GM10847 (cell line): ENCODE measurements around the gene ACTN2.

Experiments used
- POLR2A ChIP-seq: IDR thresholded peaks from 2 replicates; pipeline ENCODE4 v1.6.1; 2011; ENCODE audit not compliant: insufficient read length; ENCODE audit errors: extremely low read depth

The ACTN2 gene

DNA sequence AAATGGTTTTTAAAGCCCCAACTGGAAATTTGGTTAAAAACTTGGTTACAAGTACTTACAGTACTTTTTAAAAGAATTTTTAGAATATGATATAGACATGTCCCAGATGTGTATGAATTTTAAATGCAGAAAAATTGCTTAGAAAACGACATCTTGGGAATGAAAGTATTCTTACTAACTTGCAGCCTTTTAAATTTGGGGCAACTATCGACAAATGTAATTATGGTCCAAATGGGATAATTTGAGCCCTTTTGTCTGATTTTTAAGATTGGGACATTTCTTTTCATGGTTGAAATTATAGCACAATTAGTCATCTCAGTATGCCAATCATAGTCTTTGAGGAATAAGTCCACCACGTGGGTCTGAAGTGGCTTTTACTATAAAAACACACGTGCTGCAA lies 65.6 kb downstream of the ACTN2 start:
- no peak for TF ChIP-seq POLR2A

DNA sequence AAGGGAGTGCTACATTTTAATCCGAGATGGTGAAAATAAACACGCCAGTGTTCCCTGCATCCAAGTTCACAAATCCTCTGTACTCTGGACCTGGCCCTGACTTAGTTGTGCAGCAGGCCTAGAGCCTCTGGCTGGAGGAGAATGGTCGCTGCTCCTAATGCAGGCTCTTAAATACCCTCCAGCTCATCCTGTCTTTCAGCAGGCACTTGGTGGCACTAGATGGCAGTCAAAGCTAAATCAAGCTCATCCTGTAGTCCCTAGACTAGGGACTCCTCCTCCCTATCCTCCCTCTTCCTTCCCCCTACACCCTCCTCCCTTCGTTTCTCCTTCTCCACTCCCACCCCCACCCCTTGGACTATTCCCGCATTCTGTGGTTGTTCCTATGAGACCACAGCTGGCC lies 67.2 kb downstream of the ACTN2 start:
- TF ChIP-seq POLR2A: no peak

DNA sequence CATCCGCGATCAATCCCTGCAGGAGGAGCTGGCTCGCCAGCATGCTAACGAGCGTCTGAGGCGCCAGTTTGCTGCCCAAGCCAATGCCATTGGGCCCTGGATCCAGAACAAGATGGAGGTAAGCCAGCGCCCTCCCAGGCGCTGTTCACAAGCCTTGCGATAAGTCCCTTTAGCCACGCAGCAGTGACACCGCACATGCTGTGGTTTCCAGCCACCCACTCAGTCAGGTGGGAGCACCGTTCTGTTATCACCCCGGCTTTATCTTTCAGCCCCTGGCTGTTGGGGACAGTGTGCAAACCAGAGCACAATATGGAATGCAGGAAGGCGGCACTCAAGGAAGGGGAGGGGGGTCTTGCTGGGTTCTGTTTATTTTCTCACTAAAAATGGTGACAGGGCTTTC lies 67.7 kb downstream of the ACTN2 start:
- no peak for TF ChIP-seq POLR2A

DNA sequence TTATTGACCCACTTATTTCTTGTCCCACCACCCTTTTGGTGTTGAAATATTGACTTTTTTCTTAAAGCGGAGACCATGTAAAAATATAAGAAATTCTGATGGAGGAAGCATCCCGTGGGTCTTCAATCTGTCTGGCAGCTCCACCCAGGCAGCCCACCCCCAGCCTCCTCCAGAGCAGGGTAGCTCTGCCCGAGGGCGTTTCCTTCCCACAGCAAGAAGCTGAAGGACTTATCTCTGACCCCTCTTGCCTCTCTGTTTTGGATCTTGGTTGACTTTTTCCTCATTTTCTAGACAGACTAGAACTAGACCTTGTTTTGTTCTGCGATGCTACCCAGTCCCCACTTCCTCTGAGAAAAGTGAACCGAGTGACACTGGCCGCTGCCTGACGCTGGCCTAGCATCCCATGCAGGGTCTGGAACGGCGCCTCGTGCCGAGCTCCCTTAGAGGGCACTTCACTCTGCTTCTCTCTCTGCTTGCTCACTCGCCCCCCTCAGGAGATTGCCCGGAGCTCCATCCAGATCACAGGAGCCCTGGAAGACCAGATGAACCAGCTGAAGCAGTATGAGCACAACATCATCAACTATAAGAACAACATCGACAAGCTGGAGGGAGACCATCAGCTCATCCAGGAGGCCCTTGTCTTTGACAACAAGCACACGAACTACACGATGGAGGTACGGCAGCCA lies 68.4 kb downstream of the ACTN2 start:
- no peak for TF ChIP-seq POLR2A

DNA sequence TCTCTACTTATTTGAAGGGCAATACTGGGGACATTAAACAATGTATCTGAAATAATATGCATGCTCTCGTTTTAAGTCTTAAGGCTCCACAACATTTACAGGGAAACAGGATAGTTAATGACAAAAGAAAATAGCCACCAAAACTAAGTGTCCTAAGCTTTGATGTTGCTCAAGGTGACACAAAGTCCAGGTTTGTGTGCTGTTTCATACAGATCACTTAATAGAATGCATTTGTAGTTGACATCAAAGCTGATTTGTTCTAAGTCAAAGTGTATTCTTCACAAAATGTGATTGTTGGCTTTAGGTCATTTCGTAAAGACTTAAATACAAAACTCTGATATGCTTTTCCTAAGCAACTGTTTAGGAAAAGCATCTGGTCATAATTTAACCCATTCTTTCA lies 71.3 kb downstream of the ACTN2 start:
- TF ChIP-seq POLR2A: no peak

DNA sequence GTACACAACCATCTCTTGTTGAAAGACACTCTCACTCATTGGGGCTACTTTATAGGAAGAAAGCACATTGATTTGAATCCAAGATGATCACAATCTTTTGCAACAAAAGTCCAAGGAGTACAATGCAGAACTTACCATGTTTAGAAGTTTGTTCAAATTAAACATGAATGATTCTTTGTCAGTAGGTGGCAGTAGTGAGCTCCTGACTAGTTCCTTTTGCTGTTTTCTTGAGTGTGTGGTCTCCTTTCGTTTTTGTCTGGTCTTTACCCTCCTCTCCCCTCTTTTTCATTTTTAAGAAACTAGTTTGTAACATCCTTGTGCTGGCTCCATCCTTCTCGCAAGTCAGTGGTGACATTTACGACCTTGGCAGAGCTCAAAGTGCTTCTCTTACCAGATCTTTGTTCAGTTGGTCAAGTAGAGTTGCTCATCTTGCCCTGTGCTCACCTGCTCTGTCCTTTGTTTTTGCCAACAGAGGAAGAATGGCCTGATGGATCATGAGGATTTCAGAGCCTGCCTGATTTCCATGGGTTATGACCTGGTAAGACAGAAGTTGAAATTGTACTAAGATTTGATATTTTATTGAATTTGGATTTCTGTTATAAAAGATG lies 73.1 kb downstream of the ACTN2 start:
- no peak for TF ChIP-seq POLR2A

DNA sequence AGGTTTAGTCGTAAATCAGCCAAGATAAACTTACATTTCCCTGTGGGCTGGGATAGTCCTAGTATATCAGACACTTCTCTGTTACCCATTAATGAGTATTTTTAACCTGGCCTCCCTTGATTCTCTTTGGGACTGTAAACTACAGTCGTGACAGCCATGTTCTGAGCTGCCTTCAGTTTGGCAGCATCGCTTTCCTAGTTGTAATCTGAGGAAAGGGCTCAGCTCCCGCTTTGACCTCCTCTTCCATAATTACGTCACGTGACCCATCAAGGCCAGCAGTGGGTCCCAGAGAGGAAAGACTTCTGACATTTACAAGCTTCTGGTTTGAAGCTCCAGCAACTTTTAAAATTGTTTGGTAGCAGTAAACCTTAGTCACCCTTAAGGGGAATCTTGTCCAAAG lies 74.2 kb downstream of the ACTN2 start:
- no peak for TF ChIP-seq POLR2A

DNA sequence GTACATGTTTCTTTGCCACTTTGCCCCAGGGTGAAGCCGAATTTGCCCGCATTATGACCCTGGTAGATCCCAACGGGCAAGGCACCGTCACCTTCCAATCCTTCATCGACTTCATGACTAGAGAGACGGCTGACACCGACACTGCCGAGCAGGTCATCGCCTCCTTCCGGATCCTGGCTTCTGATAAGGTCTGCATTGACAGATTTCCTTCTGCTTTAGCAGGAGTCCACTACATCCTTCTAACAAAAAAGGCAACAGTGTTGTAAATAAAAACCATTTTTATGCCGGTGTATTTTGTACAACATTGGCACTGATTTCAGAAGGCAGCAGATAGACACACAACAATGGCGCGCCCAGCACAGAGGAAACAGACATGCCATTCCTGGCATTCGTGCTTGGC lies 74.7 kb downstream of the ACTN2 start:
- no peak for TF ChIP-seq POLR2A

DNA sequence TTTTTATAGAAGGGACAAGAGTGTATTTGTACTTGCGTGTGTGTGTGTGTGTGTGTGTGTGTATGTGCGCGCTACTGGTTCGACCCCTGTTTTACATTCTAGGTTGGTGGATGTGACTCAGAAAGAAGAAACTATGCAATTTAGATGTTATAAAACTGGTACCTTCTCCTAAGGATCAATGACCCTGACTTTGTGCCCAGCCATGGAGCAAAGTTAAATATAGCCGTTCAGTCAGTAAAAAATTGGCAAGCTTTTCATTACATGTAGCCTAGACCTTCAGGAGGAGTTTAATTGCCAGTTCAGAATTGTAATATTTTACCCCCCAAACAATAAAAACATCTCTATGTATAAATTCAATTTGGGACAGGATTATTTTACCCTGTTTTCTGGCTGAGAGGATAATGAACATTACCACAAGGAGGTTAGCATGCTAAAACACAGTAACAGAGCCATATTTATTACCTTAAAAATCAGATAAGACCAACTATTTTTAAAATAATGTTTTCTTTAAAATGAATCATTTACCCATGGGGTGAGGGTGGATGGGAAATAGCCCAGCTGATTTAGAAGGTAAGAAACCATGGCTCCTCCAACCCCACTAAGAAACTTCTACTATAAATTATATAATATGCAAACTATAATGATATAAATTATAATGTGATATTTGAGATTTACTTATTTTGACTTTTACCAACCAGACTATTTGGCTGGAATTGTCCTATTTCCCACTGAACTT lies 75.3 kb downstream of the ACTN2 start:
- no peak for TF ChIP-seq POLR2A

DNA sequence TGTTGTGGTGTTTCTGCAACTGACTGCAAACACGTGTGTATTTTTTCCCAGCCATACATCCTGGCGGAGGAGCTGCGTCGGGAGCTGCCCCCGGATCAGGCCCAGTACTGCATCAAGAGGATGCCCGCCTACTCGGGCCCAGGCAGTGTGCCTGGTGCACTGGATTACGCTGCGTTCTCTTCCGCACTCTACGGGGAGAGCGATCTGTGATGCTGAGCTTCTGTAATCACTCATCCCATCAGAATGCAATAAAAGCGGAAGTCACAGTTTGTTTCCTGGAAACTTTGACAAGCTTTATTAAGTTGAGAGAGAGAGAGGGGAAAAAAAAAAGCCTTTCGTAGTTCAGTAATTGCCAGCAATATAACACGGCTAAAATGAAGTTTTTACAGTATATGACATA lies 76.1 kb downstream of the ACTN2 start:
- no peak for TF ChIP-seq POLR2A

DNA sequence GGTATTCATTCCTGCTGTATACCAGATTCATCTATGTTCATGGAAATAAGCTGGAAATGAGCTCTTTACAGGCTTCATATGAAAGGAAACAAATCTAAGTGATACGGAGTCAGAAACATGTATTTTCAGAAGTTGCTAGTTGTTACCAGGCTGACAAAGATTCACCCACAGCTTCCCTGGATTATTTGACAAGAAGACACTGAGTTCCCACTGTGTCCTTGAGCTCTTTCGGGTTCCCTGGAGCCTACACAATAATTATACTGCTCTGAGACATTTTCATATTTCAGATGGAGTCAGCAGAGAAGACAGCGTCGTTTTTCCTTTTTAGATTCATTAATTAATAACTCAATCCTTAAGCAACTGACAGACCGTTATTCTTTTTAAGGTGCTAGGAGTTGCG lies 79.5 kb downstream of the ACTN2 start:
- TF ChIP-seq POLR2A: no peak

DNA sequence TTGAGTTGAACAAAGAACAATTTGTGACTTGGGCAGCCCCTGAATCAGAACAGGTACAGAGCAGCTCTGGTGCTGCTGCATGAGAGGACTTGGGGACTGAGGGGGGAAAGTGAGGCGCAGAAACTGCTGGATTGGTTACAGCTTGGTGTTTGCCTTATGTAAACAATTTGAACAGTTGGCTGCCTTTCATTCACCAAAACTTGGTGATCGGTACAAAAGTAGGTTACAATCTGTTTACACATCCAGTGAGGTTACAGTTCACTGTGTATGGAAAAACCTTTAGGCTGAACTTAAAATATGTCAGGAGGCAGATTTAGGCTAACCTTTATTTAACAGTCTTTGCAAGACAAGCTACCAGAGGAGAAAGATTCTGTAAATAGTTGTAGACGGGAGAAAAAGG lies 80.2 kb downstream of the ACTN2 start:
- TF ChIP-seq POLR2A: no peak

DNA sequence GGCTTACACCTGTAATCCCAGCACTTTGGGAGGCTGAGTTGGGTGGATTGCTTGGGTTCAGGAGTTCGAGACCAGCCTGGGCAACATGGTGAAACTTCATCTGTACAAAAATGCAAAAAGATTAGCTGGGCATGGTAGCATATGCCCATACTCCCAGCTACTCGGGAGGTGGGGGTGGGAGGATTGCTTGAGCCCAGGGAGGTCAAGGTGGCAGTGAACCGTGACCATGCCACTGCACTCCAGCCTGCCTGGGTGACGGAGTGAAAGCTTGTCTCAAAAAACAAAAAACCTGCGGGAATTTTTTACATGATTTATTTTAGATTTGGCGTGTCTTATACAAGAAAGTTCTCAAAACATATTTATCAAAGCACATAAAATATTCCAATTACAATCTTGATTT lies 81.0 kb downstream of the ACTN2 start:
- TF ChIP-seq POLR2A: no peak

DNA sequence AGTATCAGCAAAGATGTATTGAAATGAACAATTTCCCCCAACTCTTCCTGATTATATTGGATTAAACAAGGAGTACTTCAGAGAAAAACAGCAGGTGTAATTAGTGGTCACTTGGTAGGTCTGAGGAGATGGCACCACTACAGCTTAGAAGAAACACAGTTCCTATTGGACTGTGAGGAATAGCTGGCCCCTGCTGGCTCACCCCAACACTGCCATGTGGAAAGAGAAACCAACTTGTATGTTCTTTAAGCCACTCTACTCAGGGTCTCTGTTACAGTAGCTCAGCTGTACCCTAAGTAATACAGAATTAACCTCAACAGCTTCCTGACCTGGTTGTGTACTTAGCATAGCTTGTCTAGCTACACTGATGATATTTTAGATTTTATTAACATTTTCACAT lies 82.3 kb downstream of the ACTN2 start:
- TF ChIP-seq POLR2A: no peak

DNA sequence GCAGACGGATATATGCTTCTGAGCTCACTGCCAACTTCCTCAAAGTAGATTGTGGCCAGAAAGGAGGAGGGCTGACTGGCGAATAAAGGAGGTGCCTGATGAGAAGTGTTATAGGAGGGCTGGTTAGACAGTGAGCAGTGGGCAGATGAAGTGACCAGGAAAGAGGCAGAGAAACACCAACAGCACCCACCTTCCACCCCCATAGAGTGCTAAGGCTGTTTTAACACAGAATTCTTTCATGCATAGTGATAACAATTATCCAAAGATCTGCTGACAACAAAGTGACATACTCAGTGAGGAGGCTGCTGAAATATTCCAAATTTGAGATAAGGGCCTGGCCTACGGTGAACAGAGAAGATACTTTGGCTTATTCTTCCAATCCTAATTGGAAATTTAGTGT lies 87.6 kb downstream of the ACTN2 start:
- TF ChIP-seq POLR2A: no peak

DNA sequence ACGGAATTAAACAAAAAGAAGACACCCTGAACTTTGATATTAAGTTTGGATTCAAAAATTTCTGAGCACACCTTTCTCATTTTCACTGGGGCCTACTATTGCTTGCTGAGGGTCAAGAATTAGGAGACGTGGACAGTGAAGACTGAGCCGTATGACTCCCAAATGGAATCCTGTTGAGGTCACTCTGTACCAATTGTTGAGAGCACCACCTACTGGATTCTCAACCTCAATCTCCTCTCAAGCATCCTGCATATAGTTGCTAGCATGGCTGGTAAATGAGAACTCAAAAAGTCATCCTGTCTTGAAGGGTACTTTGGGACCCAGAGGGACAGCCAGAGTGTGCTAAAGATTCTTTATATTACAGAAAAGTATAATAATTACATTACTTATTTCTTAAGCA lies 88.6 kb downstream of the ACTN2 start:
- no peak for TF ChIP-seq POLR2A
